SK-N-SH treated with all-trans-retinoic acid at 6 μM for 48 hours (cell line): ENCODE measurements around the gene FN1.

Source experiments
- ATAC-seq: fragments of 200-7000 bp; cut with Tn5 transposase; 3 replicates; pipeline ENCODE4 v1.9.1; 2020; ENCODE audit warnings: mild to moderate bottlenecking, moderate library complexity
- BACH2 ChIP-seq: fragments of 250-450 bp; sonication (Bioruptor Pico); IDR thresholded peaks from 2 replicates; pipeline ENCODE4 v1.9.0; 2021; ENCODE audit warnings: mild to moderate bottlenecking, borderline replicate concordance
- ESRRG ChIP-seq: fragments of 250-450 bp; sonication (Bioruptor Pico); IDR thresholded peaks from 2 replicates; pipeline ENCODE4 v1.6.1; 2021; ENCODE audit warnings: mild to moderate bottlenecking
- GLIS3 ChIP-seq: fragments of 250-450 bp; sonication (Bioruptor Pico); IDR thresholded peaks from 2 replicates; pipeline ENCODE4 v1.5.0; 2020; ENCODE audit warnings: mild to moderate bottlenecking, moderate library complexity
- PPARA ChIP-seq: fragments of 250-450 bp; sonication (Bioruptor Pico); IDR thresholded peaks from 2 replicates; pipeline ENCODE4 v1.5.0; 2020; ENCODE audit warnings: mild to moderate bottlenecking, borderline replicate concordance
- SNAI2 ChIP-seq: fragments of 250-450 bp; sonication (Bioruptor Pico); IDR thresholded peaks from 2 replicates; pipeline ENCODE4 v1.5.0; 2020; ENCODE audit warnings: mild to moderate bottlenecking, moderate library complexity
- TCF4 ChIP-seq: fragments of 250-450 bp; sonication (Bioruptor Pico); IDR thresholded peaks from 2 replicates; pipeline ENCODE4 v1.8.0; 2021; ENCODE audit warnings: mild to moderate bottlenecking, moderate library complexity, borderline replicate concordance
- TOX ChIP-seq: fragments of 250-450 bp; sonication (Bioruptor Pico); IDR thresholded peaks from 2 replicates; pipeline ENCODE4 v1.8.0; 2021; ENCODE audit warnings: mild to moderate bottlenecking, moderate library complexity, borderline replicate concordance
- ZFP3 ChIP-seq: fragments of 250-450 bp; sonication (Bioruptor Pico); IDR thresholded peaks from 2 replicates; pipeline ENCODE4 v1.5.0; 2020; ENCODE audit warnings: mild to moderate bottlenecking, moderate library complexity
- ZNF565 ChIP-seq: fragments of 450-650 bp; formaldehyde crosslinking; conservative IDR thresholded peaks from 2 replicates; pipeline ENCODE4 v1.5.0; 2020; ENCODE audit warnings: low read depth, mild to moderate bottlenecking, moderate library complexity
- ZNF70 ChIP-seq: fragments of 450-650 bp; formaldehyde crosslinking; IDR thresholded peaks from 2 replicates; pipeline ENCODE4 v1.5.0; 2020; ENCODE audit warnings: mild to moderate bottlenecking, moderate library complexity
- TF ChIP-seq, protein P1 (sequence below): fragments of 250-450 bp; sonication (Bioruptor Pico); IDR thresholded peaks from 2 replicates; pipeline ENCODE4 v1.5.1; 2021; ENCODE audit warnings: mild to moderate bottlenecking, moderate library complexity
- TF ChIP-seq, protein P2 (sequence below): fragments of 250-450 bp; sonication (Bioruptor Pico); IDR thresholded peaks from 2 replicates; pipeline ENCODE4 v1.5.0; 2020; ENCODE audit warnings: mild to moderate bottlenecking, moderate library complexity

The FN1 gene

DNA sequence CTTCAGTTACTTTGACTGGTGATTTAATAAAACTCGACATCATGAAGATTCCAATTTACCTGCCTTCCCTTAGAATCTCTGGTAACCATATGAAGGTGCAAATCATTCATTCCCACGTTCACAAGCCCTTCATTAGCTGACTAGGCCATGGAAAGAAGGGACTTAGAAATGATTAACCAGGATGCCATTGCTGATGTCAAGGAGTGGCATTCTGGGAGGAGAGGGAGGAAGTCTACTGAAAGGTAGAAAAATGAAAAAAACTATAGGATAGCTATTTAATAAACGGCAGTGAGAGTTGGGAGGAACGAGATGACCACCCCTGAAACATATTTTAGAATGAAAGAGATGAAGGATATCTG, 122.6 kb downstream of the FN1 start:
- TF ChIP-seq ESRRG (CRISPR knock-in tag) (no peak), SNAI2 (CRISPR knock-in tag) (no peak), TCF4 (CRISPR knock-in tag) (no peak), ZNF565 (no peak), TOX (CRISPR knock-in tag) (no peak), ZNF70 (CRISPR knock-in tag) (no peak), GLIS3 (CRISPR knock-in tag) (no peak), ZFP3 (CRISPR knock-in tag) (no peak)
- TF ChIP-seq, protein P1, sequence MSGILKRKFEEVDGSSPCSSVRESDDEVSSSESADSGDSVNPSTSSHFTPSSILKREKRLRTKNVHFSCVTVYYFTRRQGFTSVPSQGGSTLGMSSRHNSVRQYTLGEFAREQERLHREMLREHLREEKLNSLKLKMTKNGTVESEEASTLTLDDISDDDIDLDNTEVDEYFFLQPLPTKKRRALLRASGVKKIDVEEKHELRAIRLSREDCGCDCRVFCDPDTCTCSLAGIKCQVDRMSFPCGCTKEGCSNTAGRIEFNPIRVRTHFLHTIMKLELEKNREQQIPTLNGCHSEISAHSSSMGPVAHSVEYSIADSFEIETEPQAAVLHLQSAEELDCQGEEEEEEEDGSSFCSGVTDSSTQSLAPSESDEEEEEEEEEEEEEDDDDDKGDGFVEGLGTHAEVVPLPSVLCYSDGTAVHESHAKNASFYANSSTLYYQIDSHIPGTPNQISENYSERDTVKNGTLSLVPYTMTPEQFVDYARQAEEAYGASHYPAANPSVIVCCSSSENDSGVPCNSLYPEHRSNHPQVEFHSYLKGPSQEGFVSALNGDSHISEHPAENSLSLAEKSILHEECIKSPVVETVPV (CRISPR knock-in tag), result no peak
- TF ChIP-seq, protein P2, sequence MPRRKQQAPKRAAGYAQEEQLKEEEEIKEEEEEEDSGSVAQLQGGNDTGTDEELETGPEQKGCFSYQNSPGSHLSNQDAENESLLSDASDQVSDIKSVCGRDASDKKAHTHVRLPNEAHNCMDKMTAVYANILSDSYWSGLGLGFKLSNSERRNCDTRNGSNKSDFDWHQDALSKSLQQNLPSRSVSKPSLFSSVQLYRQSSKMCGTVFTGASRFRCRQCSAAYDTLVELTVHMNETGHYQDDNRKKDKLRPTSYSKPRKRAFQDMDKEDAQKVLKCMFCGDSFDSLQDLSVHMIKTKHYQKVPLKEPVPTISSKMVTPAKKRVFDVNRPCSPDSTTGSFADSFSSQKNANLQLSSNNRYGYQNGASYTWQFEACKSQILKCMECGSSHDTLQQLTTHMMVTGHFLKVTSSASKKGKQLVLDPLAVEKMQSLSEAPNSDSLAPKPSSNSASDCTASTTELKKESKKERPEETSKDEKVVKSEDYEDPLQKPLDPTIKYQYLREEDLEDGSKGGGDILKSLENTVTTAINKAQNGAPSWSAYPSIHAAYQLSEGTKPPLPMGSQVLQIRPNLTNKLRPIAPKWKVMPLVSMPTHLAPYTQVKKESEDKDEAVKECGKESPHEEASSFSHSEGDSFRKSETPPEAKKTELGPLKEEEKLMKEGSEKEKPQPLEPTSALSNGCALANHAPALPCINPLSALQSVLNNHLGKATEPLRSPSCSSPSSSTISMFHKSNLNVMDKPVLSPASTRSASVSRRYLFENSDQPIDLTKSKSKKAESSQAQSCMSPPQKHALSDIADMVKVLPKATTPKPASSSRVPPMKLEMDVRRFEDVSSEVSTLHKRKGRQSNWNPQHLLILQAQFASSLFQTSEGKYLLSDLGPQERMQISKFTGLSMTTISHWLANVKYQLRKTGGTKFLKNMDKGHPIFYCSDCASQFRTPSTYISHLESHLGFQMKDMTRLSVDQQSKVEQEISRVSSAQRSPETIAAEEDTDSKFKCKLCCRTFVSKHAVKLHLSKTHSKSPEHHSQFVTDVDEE (CRISPR knock-in tag), result no peak
- ATAC-seq, result no peak

DNA sequence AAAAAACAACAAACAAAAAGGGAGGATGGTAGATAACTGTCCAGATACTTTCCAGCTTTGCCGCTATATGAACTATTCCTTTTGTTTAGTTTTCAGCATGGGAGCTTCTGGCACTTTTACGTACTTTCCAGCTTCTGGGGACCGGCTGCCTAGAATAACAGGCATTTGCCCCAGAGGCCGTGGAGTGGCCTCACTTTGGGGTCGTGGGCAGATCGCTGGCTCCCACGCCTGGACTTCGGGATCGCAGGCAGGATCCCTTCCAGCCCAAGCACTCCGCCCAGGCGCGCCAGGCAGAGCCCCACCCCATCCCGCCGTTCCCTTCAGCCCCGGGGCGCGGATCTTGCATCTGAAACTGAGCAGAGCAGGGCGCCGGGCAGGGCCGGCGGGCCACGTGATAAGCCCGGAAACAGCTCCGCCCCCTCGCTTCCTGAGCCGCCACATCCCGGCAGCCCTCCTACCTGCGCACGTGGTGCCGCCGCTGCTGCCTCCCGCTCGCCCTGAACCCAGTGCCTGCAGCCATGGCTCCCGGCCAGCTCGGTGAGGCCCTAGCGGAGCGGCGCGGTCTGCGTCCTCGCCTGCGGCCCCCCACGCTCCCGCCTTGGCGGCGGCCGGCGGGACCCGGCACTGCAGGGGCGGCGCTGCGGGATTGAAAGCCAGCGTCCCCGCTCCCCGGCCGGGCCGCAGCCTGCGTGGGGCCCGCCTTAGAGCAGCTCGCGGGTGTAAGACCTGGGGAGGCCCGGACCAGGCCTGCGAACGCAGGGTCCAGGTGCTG, 124.1 kb downstream of the FN1 start, which contains the start of gene ATIC:
Gene ATIC, plus strand, starts transcription at position 435 of the 772 bp plus-strand sequence. Its CDS starts 84 bp downstream, at position 519.
- 0 out of 2 replicates have a peak, but pooled peaks have one; percentile 29 for TF ChIP-seq BACH2
- TF ChIP-seq PPARA, result no peak
- peak; percentile 59; the same call in 1 of the 2 replicates for TF ChIP-seq ZFP3 (CRISPR knock-in tag)
- TF ChIP-seq, all 23 proteins: peak for 2
- peak; percentile 99 for ATAC-seq

GRCh38 chr2:215311259-215311624, 124.6 kb downstream of the FN1 start:
- ATAC-seq, result peak; percentile 36
